ENCODE results near the gene GPAT2. TPM values are rescaled to one million over a fixed set of nuclear protein-coding genes. Genes with fewer than 3 reads are reported as not detected.
"Not testable (repeated sequence)": the region's sequence is repeated elsewhere in the genome, so short reads cannot be mapped to it uniquely, and the experiment has no call there.

Gene GPAT2
- total RNA-seq, 1 experiment from 2014 or later, result 0.14 TPM

- not testable (repeated sequence) for H3K36me3 ChIP-seq (replicated peaks; ENCODE audit: control insufficient read depth, insufficient read depth, low read length); H3K27me3 ChIP-seq (ENCODE audit: control insufficient read depth, insufficient read depth, low read length); H3K4me3 ChIP-seq (ENCODE audit: insufficient read depth, low read depth, low read length); DNase-seq
Measured at GRCh38 chr2:96055830-96056229, 21.1 kb upstream of the GPAT2 start.

GRCh38 chr2:96054537-96054936 is 19.8 kb upstream of the GPAT2 start:
- DNase-seq, result not testable (repeated sequence)

GRCh38 chr2:96053385-96053784 is 18.7 kb upstream of the GPAT2 start:
- not testable (repeated sequence) for H3K4me3 ChIP-seq (ENCODE audit: insufficient read depth, low read depth, low read length); H3K27me3 ChIP-seq (ENCODE audit: control insufficient read depth, insufficient read depth, low read length); H3K36me3 ChIP-seq (replicated peaks; ENCODE audit: control insufficient read depth, insufficient read depth, low read length); DNase-seq

More at GRCh38 chr2:96054537-96054936, 19.8 kb upstream of the GPAT2 start:
- not testable (repeated sequence) for H3K4me3 ChIP-seq (ENCODE audit: insufficient read depth, low read depth, low read length); H3K27me3 ChIP-seq (ENCODE audit: control insufficient read depth, insufficient read depth, low read length); H3K36me3 ChIP-seq (replicated peaks; ENCODE audit: control insufficient read depth, insufficient read depth, low read length)

- not testable (repeated sequence) for H3K36me3 ChIP-seq (replicated peaks; ENCODE audit: control insufficient read depth, insufficient read depth, low read length); DNase-seq; H3K27me3 ChIP-seq (ENCODE audit: control insufficient read depth, insufficient read depth, low read length); H3K4me3 ChIP-seq (ENCODE audit: insufficient read depth, low read depth, low read length)
Measured at GRCh38 chr2:96052632-96053031, 17.9 kb upstream of the GPAT2 start.

- not testable (repeated sequence) for DNase-seq; H3K4me3 ChIP-seq (ENCODE audit: insufficient read depth, low read depth, low read length); H3K36me3 ChIP-seq (replicated peaks; ENCODE audit: control insufficient read depth, insufficient read depth, low read length); H3K27me3 ChIP-seq (ENCODE audit: control insufficient read depth, insufficient read depth, low read length)
Measured at GRCh38 chr2:96049917-96050262, 15.2 kb upstream of the GPAT2 start.

- H3K36me3 ChIP-seq (replicated peaks; ENCODE audit: control insufficient read depth, insufficient read depth, low read length); DNase-seq; H3K4me3 ChIP-seq (ENCODE audit: insufficient read depth, low read depth, low read length); H3K27me3 ChIP-seq (ENCODE audit: control insufficient read depth, insufficient read depth, low read length): not testable (repeated sequence)
Measured at GRCh38 chr2:96049049-96049916, 14.6 kb upstream of the GPAT2 start.

GRCh38 chr2:96035554-96035953 is 838 bp upstream of the GPAT2 start:
- not testable (repeated sequence) for H3K36me3 ChIP-seq (replicated peaks; ENCODE audit: control insufficient read depth, insufficient read depth, low read length); DNase-seq; H3K4me3 ChIP-seq (ENCODE audit: insufficient read depth, low read depth, low read length); H3K27me3 ChIP-seq (ENCODE audit: control insufficient read depth, insufficient read depth, low read length)

GRCh38 chr2:96033997-96034396 is 719 bp downstream of the GPAT2 start:
- H3K27me3 ChIP-seq (ENCODE audit: control insufficient read depth, insufficient read depth, low read length); H3K4me3 ChIP-seq (ENCODE audit: insufficient read depth, low read depth, low read length); H3K36me3 ChIP-seq (replicated peaks; ENCODE audit: control insufficient read depth, insufficient read depth, low read length); DNase-seq: not testable (repeated sequence)

- DNase-seq; H3K36me3 ChIP-seq (replicated peaks; ENCODE audit: control insufficient read depth, insufficient read depth, low read length); H3K4me3 ChIP-seq (ENCODE audit: insufficient read depth, low read depth, low read length); H3K27me3 ChIP-seq (ENCODE audit: control insufficient read depth, insufficient read depth, low read length): not testable (repeated sequence)
Measured at GRCh38 chr2:96027725-96028325, 6.9 kb downstream of the GPAT2 start.

GRCh38 chr2:96025755-96026154 is 9.0 kb downstream of the GPAT2 start:
- H3K36me3 ChIP-seq (replicated peaks; ENCODE audit: control insufficient read depth, insufficient read depth, low read length); DNase-seq; H3K4me3 ChIP-seq (ENCODE audit: insufficient read depth, low read depth, low read length); H3K27me3 ChIP-seq (ENCODE audit: control insufficient read depth, insufficient read depth, low read length): not testable (repeated sequence)

- Histone ChIP-seq H3K4me3 (ENCODE audit: insufficient read depth, low read depth, low read length) (no peak overlapping the region), H3K27me3 (ENCODE audit: control insufficient read depth, insufficient read depth, low read length) (no peaks in the 10 kb centered on the region), H3K36me3 (replicated peaks; ENCODE audit: control insufficient read depth, insufficient read depth, low read length) (no peaks in the 10 kb centered on the region)
- DNase-seq, result no peak
Measured at GRCh38 chr2:96025194-96025492, 9.6 kb downstream of the GPAT2 start.

- no peak overlapping the region for H3K4me3 ChIP-seq (ENCODE audit: insufficient read depth, low read depth, low read length)
- peak; percentile 54 for DNase-seq
- H3K27me3 ChIP-seq (ENCODE audit: control insufficient read depth, insufficient read depth, low read length), result no peaks in the 10 kb centered on the region
- no peaks in the 10 kb centered on the region for H3K36me3 ChIP-seq (replicated peaks; ENCODE audit: control insufficient read depth, insufficient read depth, low read length)
Measured at GRCh38 chr2:96024336-96025193, 10.2 kb downstream of the GPAT2 start.

GRCh38 chr2:96023701-96024100 is 11.0 kb downstream of the GPAT2 start:
- not testable (repeated sequence) for H3K27me3 ChIP-seq (ENCODE audit: control insufficient read depth, insufficient read depth, low read length); DNase-seq; H3K36me3 ChIP-seq (replicated peaks; ENCODE audit: control insufficient read depth, insufficient read depth, low read length); H3K4me3 ChIP-seq (ENCODE audit: insufficient read depth, low read depth, low read length)

GRCh38 chr2:96022701-96023447 is 11.8 kb downstream of the GPAT2 start:
- DNase-seq, result peak; percentile 87
- not testable (repeated sequence) for H3K4me3 ChIP-seq (ENCODE audit: insufficient read depth, low read depth, low read length); H3K27me3 ChIP-seq (ENCODE audit: control insufficient read depth, insufficient read depth, low read length); H3K36me3 ChIP-seq (replicated peaks; ENCODE audit: control insufficient read depth, insufficient read depth, low read length)

Data from H7 (cell line).